Ascending aorta (tissue), 2 donors: Measurements from ENCODE around the gene TMTC2. TPM values are rescaled to one million over a fixed set of nuclear protein-coding genes. Genes with fewer than 3 reads are reported as not detected.

Experiments used
- DNase-seq, 2 donors: peaks; one replicate each; pipeline ENCODE4 v3.0.0-alpha.2; 2019; ENCODE audit warnings: low spot score in 2 of 2
- H3K27ac ChIP-seq, 2 donors: fragments of 200-600 bp; sonication (generic); one replicate each; pipeline ENCODE4 v1.5.1; 2016 to 2017; ENCODE audit warnings: mild to moderate bottlenecking in 1 of 2
- H3K27me3 ChIP-seq: fragments of 200-600 bp; sonication (generic); one replicate; pipeline ENCODE4 v1.5.1; 2017
- H3K36me3 ChIP-seq, 2 donors: fragments of 200-600 bp; sonication (generic); one replicate each; pipeline ENCODE4 v1.5.1; 2016
- H3K4me1 ChIP-seq, 2 donors: fragments of 200-600 bp; sonication (generic); one replicate each; pipeline ENCODE4 v1.5.1; 2016 to 2017; ENCODE audit warnings: mild to moderate bottlenecking in 1 of 2
- H3K4me3 ChIP-seq, 2 donors: fragments of 200-600 bp; sonication (generic); one replicate each; pipeline ENCODE4 v1.5.1; 2016 to 2017; ENCODE audit warnings: mild to moderate bottlenecking in 1 of 2
- H3K9me3 ChIP-seq, 2 donors: fragments of 200-600 bp; sonication (generic); one replicate each; pipeline ENCODE4 v1.5.1; 2016
- CTCF ChIP-seq, 3 experiments: fragments of 200-600 bp in 2 of 3; fragments of 450-650 bp in 1 of 3; sonication (generic) in 2 of 3; IDR thresholded peaks; one replicate each; pipeline ENCODE4 v1.5.1; 2016 to 2019; ENCODE audit warnings: antibody characterized with exemption in 3 of 3, mild to moderate bottlenecking in 1 of 3, moderate library complexity in 1 of 3
- intact Hi-C: fragments of 100-400 bp; cut with DNase I; formaldehyde crosslinking; loops from one replicate; pipeline ENCODE4 v1.15.1; 2023
- total RNA-seq: library from RNA; depleted of rRNA; stranded (reverse); fragments of >200 nt; gene quantifications from one replicate; pipeline ENCODE4 v1.1.0, GENCODE V29; 2016

TMTC2 gene
- total RNA-seq, 1 donor from 2014 or later, result 6.8 TPM

- no peaks in the 10 kb centered on the region for H3K9me3 ChIP-seq
- no peak for DNase-seq
- TF ChIP-seq CTCF (IDR thresholded peaks at IDR 0.05), result no peak
- H3K4me1 ChIP-seq, result no peaks in the 10 kb centered on the region
- no peaks in the 10 kb centered on the region for H3K36me3 ChIP-seq
- intact Hi-C loops, result no loop called here
- no peak overlapping the region for H3K4me3 ChIP-seq
- H3K27ac ChIP-seq, result no peak overlapping the region
- H3K27me3 ChIP-seq, result no peaks in the 10 kb centered on the region
Observed at GRCh38 chr12:82671673-82672195, 15.0 kb upstream of the TMTC2 start.

GRCh38 chr12:82672811-82673495 is 13.8 kb upstream of the TMTC2 start:
- no peak for DNase-seq
- intact Hi-C loops, result no loop called here
- H3K4me1 ChIP-seq, result no peaks in the 10 kb centered on the region
- no peak overlapping the region for H3K27ac ChIP-seq
- H3K9me3 ChIP-seq, result no peaks in the 10 kb centered on the region
- no peaks in the 10 kb centered on the region for H3K27me3 ChIP-seq
- no peaks in the 10 kb centered on the region for H3K36me3 ChIP-seq
- TF ChIP-seq CTCF (IDR thresholded peaks at IDR 0.05), result no peak
- no peak overlapping the region for H3K4me3 ChIP-seq

- no peak overlapping the region for H3K27ac ChIP-seq
- no peaks in the 10 kb centered on the region for H3K36me3 ChIP-seq
- H3K9me3 ChIP-seq, result no peaks in the 10 kb centered on the region
- no peak for DNase-seq
- H3K4me3 ChIP-seq, result no peak overlapping the region
- no peaks in the 10 kb centered on the region for H3K27me3 ChIP-seq
- no peaks in the 10 kb centered on the region for H3K4me1 ChIP-seq
- intact Hi-C loops, result no loop called here
- TF ChIP-seq CTCF (IDR thresholded peaks at IDR 0.05), result no peak
Observed at GRCh38 chr12:82673698-82674097, 13.0 kb upstream of the TMTC2 start.

- Histone ChIP-seq H3K9me3 (no peaks in the 10 kb centered on the region), H3K27ac (no peak overlapping the region), H3K4me3 (no peak overlapping the region), H3K4me1 (no peaks in the 10 kb centered on the region), H3K27me3 (no peaks in the 10 kb centered on the region), H3K36me3 (no peaks in the 10 kb centered on the region)
- no peak for TF ChIP-seq CTCF (IDR thresholded peaks at IDR 0.05)
- intact Hi-C loops, result no loop called here
- DNase-seq, result no peak
Observed at GRCh38 chr12:82675246-82675645, 11.5 kb upstream of the TMTC2 start.

GRCh38 chr12:82682326-82682725 is 4.4 kb upstream of the TMTC2 start:
- no peak overlapping the region for H3K27ac ChIP-seq
- TF ChIP-seq CTCF (IDR thresholded peaks at IDR 0.05), result no peak
- H3K4me3 ChIP-seq, result no peak overlapping the region
- H3K27me3 ChIP-seq, result no peaks in the 10 kb centered on the region
- no peaks in the 10 kb centered on the region for H3K4me1 ChIP-seq
- DNase-seq, result no peak
- no peaks in the 10 kb centered on the region for H3K9me3 ChIP-seq
- H3K36me3 ChIP-seq, result no peaks in the 10 kb centered on the region
- intact Hi-C loops, result no loop called here
